OCI-LY1 (cell line): ENCODE data around the gene PIM3.

Experiments
- H2AFZ ChIP-seq: fragments of 200-600 bp; sonication (generic), shearing (Covaris generic); 2 replicates; pipeline ENCODE4 v1.6.0; 2014; ENCODE audit warnings: antibody characterized with exemption, mild to moderate bottlenecking, low read length
- H3F3A ChIP-seq: fragments of 200-600 bp; sonication (generic), shearing (Covaris generic); 2 replicates; pipeline ENCODE4 v1.6.0; 2014; ENCODE audit warnings: mild to moderate bottlenecking, antibody characterized with exemption, low read length, moderate library complexity; ENCODE audit not compliant: insufficient read depth
- H3K27ac ChIP-seq: fragments of 200-600 bp; sonication (generic); 2 replicates; pipeline ENCODE4 v1.5.1; 2014; ENCODE audit warnings: low read length, mixed run types, mild to moderate bottlenecking, low read depth; ENCODE audit not compliant: poor library complexity, severe bottlenecking
- H3K27me3 ChIP-seq: fragments of 200-600 bp; sonication (generic); 2 replicates; pipeline ENCODE4 v1.6.0; 2014; ENCODE audit warnings: antibody characterized with exemption, mild to moderate bottlenecking, low read length, moderate library complexity; ENCODE audit not compliant: insufficient read depth
- H3K36me3 ChIP-seq: fragments of 200-600 bp; sonication (generic); 2 replicates; pipeline ENCODE4 v1.6.1; 2014; ENCODE audit warnings: mild to moderate bottlenecking, antibody characterized with exemption, low read length, moderate library complexity, mixed read lengths; ENCODE audit not compliant: insufficient read depth
- H3K4me1 ChIP-seq: fragments of 200-600 bp; sonication (generic); 2 replicates; pipeline ENCODE4 v1.5.1; 2014; ENCODE audit warnings: mild to moderate bottlenecking, low read length, moderate library complexity; ENCODE audit not compliant: insufficient read depth, severe bottlenecking
- H3K4me2 ChIP-seq: fragments of 200-600 bp; sonication (generic), shearing (Covaris generic); 2 replicates; pipeline ENCODE4 v1.6.1; 2014; ENCODE audit warnings: low read length
- H3K4me3 ChIP-seq: fragments of 200-600 bp; sonication (generic); 2 replicates; pipeline ENCODE4 v1.5.1; 2014; ENCODE audit warnings: low read length, low read depth, mild to moderate bottlenecking, mixed read lengths; ENCODE audit not compliant: poor library complexity, severe bottlenecking
- H3K79me2 ChIP-seq: fragments of 200-600 bp; shearing (Covaris generic); 2 replicates; pipeline ENCODE4 v1.6.1; 2016; ENCODE audit warnings: mixed run types, low read length, mixed read lengths; ENCODE audit not compliant: insufficient read depth
- H3K9ac ChIP-seq: fragments of 200-600 bp; sonication (generic), shearing (Covaris generic); 2 replicates; pipeline ENCODE4 v1.6.1; 2014; ENCODE audit warnings: mild to moderate bottlenecking, low read length, mixed read lengths
- H3K9me2 ChIP-seq: fragments of 200-600 bp; sonication (generic), shearing (Covaris generic); 2 replicates; pipeline ENCODE4 v1.6.1; 2014; ENCODE audit warnings: low read depth, mild to moderate bottlenecking, low read length, mixed read lengths
- H3K9me3 ChIP-seq: fragments of 200-600 bp; shearing (Covaris generic); 2 replicates; pipeline ENCODE4 v1.6.1; 2014; ENCODE audit warnings: low read length, mixed read lengths
- H4K20me1 ChIP-seq: fragments of 200-600 bp; sonication (generic), shearing (Covaris generic); 2 replicates; pipeline ENCODE4 v1.6.0; 2016; ENCODE audit warnings: mild to moderate bottlenecking, low read length; ENCODE audit not compliant: insufficient read depth
- EZH2 ChIP-seq: fragments of 200-600 bp; sonication (generic), shearing (Covaris generic); IDR thresholded peaks from 2 replicates; pipeline ENCODE4 v1.8.0; 2017; ENCODE audit warnings: borderline replicate concordance, mixed run types, mild to moderate bottlenecking, antibody characterized with exemption, low read length, moderate library complexity, mixed read lengths
- TF ChIP-seq, protein P1 (sequence below): fragments of 200-600 bp; sonication (generic), shearing (Covaris generic); IDR thresholded peaks from 2 replicates; pipeline ENCODE4 v1.5.1; 2017; ENCODE audit warnings: mild to moderate bottlenecking, antibody characterized with exemption, low read length, moderate library complexity, mixed read lengths

PIM3 gene

DNA sequence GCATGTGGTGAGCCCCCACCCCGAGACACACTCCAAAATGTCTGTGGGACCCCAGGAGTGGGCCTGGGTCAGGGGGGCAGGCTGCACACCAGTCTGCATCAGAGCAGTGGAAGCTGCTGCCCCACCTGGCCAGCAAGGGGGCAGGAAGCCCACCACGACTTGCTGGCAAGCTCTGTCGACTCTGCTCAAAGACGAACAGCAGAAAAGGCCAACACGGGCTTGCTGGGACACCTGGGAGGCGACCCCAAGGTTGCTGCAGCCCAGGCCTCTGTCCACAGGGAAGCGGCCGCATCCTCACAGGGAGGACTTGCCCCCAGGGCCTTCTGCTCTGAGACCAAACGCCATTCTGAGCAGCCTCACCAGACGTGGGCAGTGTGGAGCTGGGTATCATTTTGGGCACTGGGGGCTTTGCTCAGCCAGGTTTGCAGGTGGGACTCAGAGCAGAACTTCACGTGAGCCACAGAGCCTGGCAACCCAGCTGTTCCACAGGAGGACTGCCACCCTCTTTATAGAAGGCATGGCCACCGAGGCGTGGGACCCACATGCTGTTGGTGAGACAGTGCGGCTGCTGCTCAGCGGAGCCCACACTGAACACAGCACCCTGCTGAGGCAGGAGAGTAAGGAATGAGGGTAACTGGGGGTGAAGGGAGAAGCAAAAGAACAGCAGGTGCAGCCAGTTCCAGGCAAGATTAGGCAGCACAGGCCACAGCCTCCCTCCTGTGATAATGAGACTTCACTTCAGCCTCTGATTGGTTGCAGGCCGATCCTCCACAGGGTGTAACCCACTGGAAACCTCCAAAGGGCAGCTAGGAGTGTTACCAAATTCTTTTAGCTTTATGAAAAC is 41.0 kb downstream of the PIM3 start:
- H3F3A ChIP-seq, result no peaks in the 10 kb centered on the region
- H3K4me1 ChIP-seq, result no peaks in the 10 kb centered on the region
- H3K9me2 ChIP-seq, result no peaks in the 10 kb centered on the region
- no peaks in the 10 kb centered on the region for H3K36me3 ChIP-seq
- H3K4me3 ChIP-seq, result no peak overlapping the region
- no peaks in the 10 kb centered on the region for H3K79me2 ChIP-seq
- H3K27ac ChIP-seq, result no peak overlapping the region
- H3K27me3 ChIP-seq, result no peaks in the 10 kb centered on the region
- no peak overlapping the region for H3K9ac ChIP-seq
- no peak overlapping the region for H2AFZ ChIP-seq
- no peak for TF ChIP-seq EZH2
- TF ChIP-seq, protein P1, sequence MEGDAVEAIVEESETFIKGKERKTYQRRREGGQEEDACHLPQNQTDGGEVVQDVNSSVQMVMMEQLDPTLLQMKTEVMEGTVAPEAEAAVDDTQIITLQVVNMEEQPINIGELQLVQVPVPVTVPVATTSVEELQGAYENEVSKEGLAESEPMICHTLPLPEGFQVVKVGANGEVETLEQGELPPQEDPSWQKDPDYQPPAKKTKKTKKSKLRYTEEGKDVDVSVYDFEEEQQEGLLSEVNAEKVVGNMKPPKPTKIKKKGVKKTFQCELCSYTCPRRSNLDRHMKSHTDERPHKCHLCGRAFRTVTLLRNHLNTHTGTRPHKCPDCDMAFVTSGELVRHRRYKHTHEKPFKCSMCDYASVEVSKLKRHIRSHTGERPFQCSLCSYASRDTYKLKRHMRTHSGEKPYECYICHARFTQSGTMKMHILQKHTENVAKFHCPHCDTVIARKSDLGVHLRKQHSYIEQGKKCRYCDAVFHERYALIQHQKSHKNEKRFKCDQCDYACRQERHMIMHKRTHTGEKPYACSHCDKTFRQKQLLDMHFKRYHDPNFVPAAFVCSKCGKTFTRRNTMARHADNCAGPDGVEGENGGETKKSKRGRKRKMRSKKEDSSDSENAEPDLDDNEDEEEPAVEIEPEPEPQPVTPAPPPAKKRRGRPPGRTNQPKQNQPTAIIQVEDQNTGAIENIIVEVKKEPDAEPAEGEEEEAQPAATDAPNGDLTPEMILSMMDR, result no peak; the same call in 1 of the 2 replicates
- H3K9me3 ChIP-seq, result no peaks in the 10 kb centered on the region
- no peak overlapping the region for H3K4me2 ChIP-seq
- no peaks in the 10 kb centered on the region for H4K20me1 ChIP-seq

GRCh38 chr22:50002791-50003190 is 42.2 kb downstream of the PIM3 start:
- Histone ChIP-seq H2AFZ (no peak overlapping the region), H3K4me1 (no peaks in the 10 kb centered on the region), H3K27me3 (no peaks in the 10 kb centered on the region), H3F3A (no peaks in the 10 kb centered on the region), H3K4me2 (no peak overlapping the region), H3K9me3 (no peaks in the 10 kb centered on the region), H3K36me3 (no peaks in the 10 kb centered on the region), H4K20me1 (no peaks in the 10 kb centered on the region), H3K27ac (no peak overlapping the region), H3K4me3 (no peak overlapping the region), H3K9me2 (no peaks in the 10 kb centered on the region), H3K9ac (no peak overlapping the region), H3K79me2 (no peaks in the 10 kb centered on the region)
- TF ChIP-seq, protein P1, result no peak
- no peak for TF ChIP-seq EZH2

DNA sequence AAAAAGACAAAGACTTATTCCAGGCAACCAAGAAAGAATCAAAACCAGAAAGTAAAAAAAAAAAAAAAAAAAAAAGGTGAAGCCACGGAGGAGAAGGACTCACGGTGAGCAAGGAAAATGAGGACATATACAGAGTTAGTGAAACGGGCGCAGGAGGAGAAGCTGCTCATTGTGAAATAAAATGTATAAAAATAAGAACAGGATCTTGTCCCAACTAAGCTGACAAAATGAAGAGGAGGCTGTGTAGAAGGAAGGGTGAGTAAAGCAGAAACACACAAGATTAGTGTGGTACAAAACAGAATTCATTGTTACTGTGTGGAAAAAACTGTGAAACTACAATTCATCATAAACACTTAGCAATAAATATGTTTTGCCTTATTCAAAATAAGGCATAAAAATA is 44.3 kb downstream of the PIM3 start:
- Histone ChIP-seq H3K4me3 (no peak overlapping the region), H3K27ac (no peak overlapping the region), H3K4me2 (no peak overlapping the region), H2AFZ (no peak overlapping the region), H3K9me2 (no peaks in the 10 kb centered on the region), H3F3A (no peaks in the 10 kb centered on the region), H3K27me3 (no peaks in the 10 kb centered on the region), H3K79me2 (no peaks in the 10 kb centered on the region), H4K20me1 (no peaks in the 10 kb centered on the region), H3K9ac (no peak overlapping the region), H3K4me1 (no peaks in the 10 kb centered on the region), H3K9me3 (no peaks in the 10 kb centered on the region), H3K36me3 (no peaks in the 10 kb centered on the region)
- TF ChIP-seq EZH2, result no peak
- TF ChIP-seq, protein P1, result no peak
